D721Med (cell line): Measurements from ENCODE around the gene SVOPL.

ENCODE experiments used
- DNase-seq: peaks from one replicate; pipeline ENCODE4 v3.0.0; 2011; ENCODE audit warnings: low spot score; ENCODE audit not compliant: insufficient read length
- FAIRE-seq: peaks from 2 replicates; lab custom pipeline; 2011; peaks lifted over from hg19 to GRCh38; lab: Jason Lieb, UNC
- CTCF ChIP-seq: IDR thresholded peaks from 2 replicates; pipeline ENCODE4 v1.5.1; 2012; ENCODE audit warnings: mild to moderate bottlenecking, control low read depth; ENCODE audit not compliant: insufficient read depth; ENCODE audit errors: missing control alignments

SVOPL gene

DNA sequence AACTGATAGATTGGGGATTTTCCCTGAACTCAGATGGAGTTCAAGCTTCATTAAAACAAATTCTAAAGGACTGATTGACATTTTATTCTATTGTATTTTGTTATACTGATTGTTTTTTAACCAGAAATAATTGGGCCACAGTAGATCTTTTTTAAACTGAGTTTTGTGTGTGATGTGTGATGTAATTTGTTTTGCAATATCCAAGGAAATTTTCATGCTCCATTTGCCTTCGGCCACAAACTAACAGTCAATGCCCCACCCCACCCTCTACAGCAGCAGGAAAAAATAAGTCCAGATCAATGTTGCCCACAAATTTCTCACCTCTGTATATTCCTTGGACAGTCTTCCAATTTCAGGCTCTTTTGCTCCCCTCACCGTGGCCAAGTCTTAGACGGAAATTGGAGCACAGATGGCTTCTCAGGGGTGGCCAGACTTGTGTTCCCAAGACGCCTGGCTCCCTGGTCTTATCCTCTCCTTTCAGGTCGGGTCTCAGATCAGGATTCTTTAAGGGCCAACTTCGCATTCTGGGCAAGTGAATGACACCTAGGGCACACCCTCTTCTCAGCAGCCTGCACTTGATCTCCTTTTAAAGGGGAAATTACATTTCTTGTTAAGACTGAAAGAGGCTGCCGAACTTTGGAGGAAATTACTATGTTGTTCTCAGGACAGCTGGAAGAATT is at the start of gene SVOPL:
TSS of gene SVOPL (minus strand) at position 506 of the 680 bp plus-strand sequence. CDS start 22,317 bp downstream, outside the sequence.
- no peak for TF ChIP-seq CTCF
- DNase-seq (no peak), FAIRE-seq (no peak)

GRCh38 chr7:138750473-138750872 is 49.3 kb upstream of the SVOPL start:
- no peak for TF ChIP-seq CTCF
- DNase-seq (no peak), FAIRE-seq (no peak)

- FAIRE-seq (no peak), DNase-seq (no peak)
- TF ChIP-seq CTCF, result no peak
Observed at GRCh38 chr7:138749960-138750359, 48.8 kb upstream of the SVOPL start.

DNA sequence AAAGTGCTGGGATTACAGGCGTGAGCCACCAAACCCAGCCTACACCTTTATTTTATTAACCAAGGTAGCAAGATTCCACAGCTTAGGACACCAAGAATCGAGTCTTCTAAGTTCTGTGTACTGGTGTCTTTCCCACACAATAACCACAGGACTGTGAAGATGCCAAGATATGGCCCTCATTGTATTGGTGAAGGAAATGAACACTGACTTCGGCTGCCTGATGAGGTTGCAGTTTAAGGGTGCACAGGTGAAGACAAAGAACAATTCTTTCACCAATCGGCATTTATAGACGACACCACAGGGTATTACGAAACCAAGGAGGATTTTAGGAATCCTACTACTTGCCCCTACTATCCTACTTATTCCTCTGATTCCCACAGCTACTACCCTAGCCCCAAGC is 47.5 kb upstream of the SVOPL start:
- TF ChIP-seq CTCF, result no peak
- DNase-seq, result no peak
- no peak for FAIRE-seq

DNA sequence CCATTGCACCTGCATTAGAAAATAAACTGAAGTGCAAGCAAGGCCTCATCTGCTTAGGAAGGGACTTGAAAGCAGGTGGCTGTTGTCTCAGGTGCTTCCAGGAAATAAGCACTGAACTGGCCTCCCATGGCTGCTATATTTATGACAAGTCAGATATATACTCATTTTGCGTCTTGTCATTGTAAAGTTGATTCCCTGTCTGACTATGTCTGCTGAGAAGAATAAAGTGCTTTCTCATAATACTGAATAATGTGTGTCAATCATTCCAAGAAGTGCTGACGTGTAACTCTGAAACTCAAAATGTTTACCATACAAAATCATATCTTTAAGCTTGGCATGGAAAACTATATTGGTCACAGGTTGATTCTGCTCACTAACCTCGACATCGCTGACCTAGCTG is 44.9 kb upstream of the SVOPL start:
- DNase-seq (no peak), FAIRE-seq (no peak)
- no peak for TF ChIP-seq CTCF

- no peak for TF ChIP-seq CTCF
- DNase-seq, result no peak
- no peak for FAIRE-seq
Observed at GRCh38 chr7:138745189-138745588, 44.0 kb upstream of the SVOPL start.

- no peak for DNase-seq
- no peak for TF ChIP-seq CTCF
- no peak for FAIRE-seq
Observed at GRCh38 chr7:138741453-138741735, 40.2 kb upstream of the SVOPL start.
